Measurements from ENCODE around the gene ACACA.

ACACA gene

GRCh38 chr17:37064956-37065355 is 341.7 kb downstream of the ACACA start:
- TF ChIP-seq L3MBTL2 (conservative IDR thresholded peaks at IDR 0.05) (no peak), ARNT (IDR thresholded peaks at IDR 0.05) (no peak), ELF4 (IDR thresholded peaks at IDR 0.05) (no peak), BHLHE40 (IDR thresholded peaks at IDR 0.05; ENCODE audit: borderline replicate concordance) (no peak), SUZ12 (IDR thresholded peaks at IDR 0.05) (no peak), TARDBP (IDR thresholded peaks at IDR 0.05) (no peak), FOXM1 (IDR thresholded peaks at IDR 0.05; ENCODE audit: borderline replicate concordance) (no peak), FOXK2 (IDR thresholded peaks at IDR 0.05) (no peak), FOXA1 (IDR thresholded peaks at IDR 0.05) (no peak), LEF1 (IDR thresholded peaks at IDR 0.05; ENCODE audit: borderline replicate concordance) (no peak), PKNOX1 (IDR thresholded peaks at IDR 0.05) (no peak), SP1 (IDR thresholded peaks at IDR 0.05) (no peak), ZNF384 (IDR thresholded peaks at IDR 0.05) (no peak)
- POLR2A ChIA-PET, result no interaction called here
- CTCF ChIA-PET, result no interaction called here
- no peak for DNase-seq (ENCODE audit: extremely low spot score)

GRCh38 chr17:37064206-37064605 is 342.4 kb downstream of the ACACA start:
- ChIA-PET POLR2A (no interaction called here), CTCF (no interaction called here)
- DNase-seq (ENCODE audit: extremely low spot score), result no peak
- TF ChIP-seq HDGF (IDR thresholded peaks at IDR 0.05; ENCODE audit: borderline replicate concordance), result no peak
- no peak for TF ChIP-seq SUZ12 (IDR thresholded peaks at IDR 0.05)
- no peak for TF ChIP-seq BHLHE40 (IDR thresholded peaks at IDR 0.05; ENCODE audit: borderline replicate concordance)

DNA sequence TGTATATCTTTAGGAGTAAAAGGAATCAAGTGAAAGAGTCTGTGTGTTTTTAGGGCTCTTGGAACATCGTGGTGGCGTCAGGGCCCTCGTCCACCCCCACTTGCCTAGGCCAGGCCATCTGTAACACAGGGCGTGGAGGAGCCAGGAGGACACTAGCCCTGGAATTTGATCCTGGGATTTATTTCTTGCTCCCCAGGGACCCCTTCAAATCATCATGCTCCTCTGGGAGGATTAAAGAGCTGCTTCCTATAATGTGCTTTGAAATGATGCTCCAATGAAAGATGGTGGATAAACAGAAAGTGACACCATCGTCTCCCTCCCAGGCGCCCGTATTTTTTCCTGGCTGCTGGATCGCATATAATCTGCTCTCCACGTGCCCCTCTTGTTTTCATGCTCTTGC is 344.6 kb downstream of the ACACA start:
- POLR2A ChIA-PET, result no interaction called here
- TF ChIP-seq TARDBP (IDR thresholded peaks at IDR 0.05) (no peak), FOXK2 (IDR thresholded peaks at IDR 0.05) (no peak), BHLHE40 (IDR thresholded peaks at IDR 0.05; ENCODE audit: borderline replicate concordance) (no peak), ZNF384 (IDR thresholded peaks at IDR 0.05) (no peak), HDGF (IDR thresholded peaks at IDR 0.05; ENCODE audit: borderline replicate concordance) (no peak), FOXM1 (IDR thresholded peaks at IDR 0.05; ENCODE audit: borderline replicate concordance) (no peak), SUZ12 (IDR thresholded peaks at IDR 0.05) (no peak), L3MBTL2 (conservative IDR thresholded peaks at IDR 0.05) (no peak), ELF4 (IDR thresholded peaks at IDR 0.05) (no peak), SP1 (IDR thresholded peaks at IDR 0.05) (no peak), LEF1 (IDR thresholded peaks at IDR 0.05; ENCODE audit: borderline replicate concordance) (no peak), CTBP1 (IDR thresholded peaks at IDR 0.05; ENCODE audit: borderline replicate concordance) (no peak), FOXA1 (IDR thresholded peaks at IDR 0.05) (no peak)
- CTCF ChIA-PET, result interaction anchor here (1.6 kb wide), 1 partner anchor 14 kb away, joined by 5 read pairs; no protein-coding TSS in a partner anchor

GRCh38 chr17:37060928-37061327 is 345.7 kb downstream of the ACACA start:
- POLR2A ChIA-PET, result no interaction called here
- no peak for DNase-seq (ENCODE audit: extremely low spot score)
- TF ChIP-seq CTBP1 (IDR thresholded peaks at IDR 0.05; ENCODE audit: borderline replicate concordance), result no peak
- no peak for TF ChIP-seq BHLHE40 (IDR thresholded peaks at IDR 0.05; ENCODE audit: borderline replicate concordance)
- TF ChIP-seq ELF4 (IDR thresholded peaks at IDR 0.05), result no peak
- TF ChIP-seq NFRKB (IDR thresholded peaks at IDR 0.05), result no peak
- TF ChIP-seq TARDBP (IDR thresholded peaks at IDR 0.05), result no peak
- TF ChIP-seq L3MBTL2 (conservative IDR thresholded peaks at IDR 0.05), result no peak
- no peak for TF ChIP-seq PKNOX1 (IDR thresholded peaks at IDR 0.05)
- CTCF ChIA-PET, result no interaction called here

More for the DNA sequence above, 344.6 kb downstream of the ACACA start:
- no peak for DNase-seq (ENCODE audit: extremely low spot score)

GRCh38 chr17:37060094-37060493 is 346.5 kb downstream of the ACACA start:
- POLR2A ChIA-PET, result interaction anchor here (0.6 kb wide), 1 partner anchor 98 kb away, joined by 4 read pairs; no protein-coding TSS in a partner anchor
- DNase-seq (ENCODE audit: extremely low spot score), result no peak
- CTCF ChIA-PET, result no interaction called here
- no peak for TF ChIP-seq BHLHE40 (IDR thresholded peaks at IDR 0.05; ENCODE audit: borderline replicate concordance)
- TF ChIP-seq FOXM1 (IDR thresholded peaks at IDR 0.05; ENCODE audit: borderline replicate concordance), result no peak
- no peak for TF ChIP-seq ARNT (IDR thresholded peaks at IDR 0.05)
- TF ChIP-seq CTBP1 (IDR thresholded peaks at IDR 0.05; ENCODE audit: borderline replicate concordance), result no peak
- no peak for TF ChIP-seq LEF1 (IDR thresholded peaks at IDR 0.05; ENCODE audit: borderline replicate concordance)
- no peak for TF ChIP-seq NFRKB (IDR thresholded peaks at IDR 0.05)

DNA sequence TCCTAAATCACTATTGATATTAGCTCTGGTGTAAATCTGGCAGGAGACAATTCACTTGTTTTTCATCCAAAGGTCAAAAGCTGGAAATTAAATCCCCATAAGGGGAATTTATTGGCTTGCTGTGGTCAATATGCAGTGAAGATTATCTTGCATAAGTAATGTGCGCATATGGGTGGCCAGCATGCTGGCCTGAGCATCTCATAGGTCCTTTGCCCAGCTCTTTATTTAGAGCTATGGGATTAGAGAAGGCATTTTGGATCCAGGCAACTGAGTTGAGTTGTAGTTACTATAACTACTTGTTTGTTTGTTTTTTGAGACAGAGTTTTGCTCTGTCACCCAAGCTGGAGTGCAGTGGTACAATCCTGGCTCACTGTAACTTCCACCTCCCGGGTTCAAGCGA is 347.1 kb downstream of the ACACA start:
- no peak for DNase-seq (ENCODE audit: extremely low spot score)
- TF ChIP-seq SUZ12 (IDR thresholded peaks at IDR 0.05) (no peak), ARNT (IDR thresholded peaks at IDR 0.05) (no peak), FOXK2 (IDR thresholded peaks at IDR 0.05) (no peak), ELF4 (IDR thresholded peaks at IDR 0.05) (no peak), FOXA1 (IDR thresholded peaks at IDR 0.05) (no peak), FOXM1 (IDR thresholded peaks at IDR 0.05; ENCODE audit: borderline replicate concordance) (no peak), HDGF (IDR thresholded peaks at IDR 0.05; ENCODE audit: borderline replicate concordance) (no peak), PKNOX1 (IDR thresholded peaks at IDR 0.05) (no peak), BHLHE40 (IDR thresholded peaks at IDR 0.05; ENCODE audit: borderline replicate concordance) (no peak), TARDBP (IDR thresholded peaks at IDR 0.05) (no peak), NFRKB (IDR thresholded peaks at IDR 0.05) (no peak), L3MBTL2 (conservative IDR thresholded peaks at IDR 0.05) (no peak), ZNF384 (IDR thresholded peaks at IDR 0.05) (no peak), CTBP1 (IDR thresholded peaks at IDR 0.05; ENCODE audit: borderline replicate concordance) (no peak), SP1 (IDR thresholded peaks at IDR 0.05) (no peak), LEF1 (IDR thresholded peaks at IDR 0.05; ENCODE audit: borderline replicate concordance) (no peak)
- CTCF ChIA-PET, result interaction anchor here (0.6 kb wide), 1 partner anchor 441 kb away, joined by 4 read pairs; no protein-coding TSS in a partner anchor
- POLR2A ChIA-PET, result no interaction called here

All from HEK293T (cell line).